IMR-90 (cell line): ENCODE results near the gene RTBDN. TPM values are rescaled to one million over a fixed set of nuclear protein-coding genes. Genes with fewer than 3 reads are reported as not detected.

ENCODE experiments used
- ATAC-seq: fragments of 200-7000 bp; cut with Tn5 transposase; 2 replicates; pipeline ENCODE4 v1.9.1; 2020; ENCODE audit warnings: low read depth, mild to moderate bottlenecking, moderate library complexity
- BruUV-seq: library from RNA; stranded (reverse); fragments of 400-500 nt; replicated peaks from 2 replicates; lab custom pipeline; 2021; lab: Mats Ljungman, UMichigan
- CTCF ChIA-PET: fragments of 300-600 bp; formaldehyde crosslinking; extraction: SDS; loops from one replicate; lab custom pipeline; 2021; ENCODE audit warnings: antibody characterized with exemption; lab: Yijun Ruan, JAX
- POLR2A ChIA-PET: fragments of 300-600 bp; sonication (Branson Sonifier 250); formaldehyde crosslinking; loops from one replicate; lab custom pipeline; 2022; ENCODE audit warnings: antibody characterized with exemption; ENCODE audit not compliant: unreplicated experiment; lab: Charles Lee
- DNase-seq: peaks from one replicate; pipeline ENCODE4 v3.0.0; 2013
- H2AFZ ChIP-seq: replicated peaks from 2 replicates; pipeline ENCODE3; 2013; ENCODE audit warnings: low read length, mild to moderate bottlenecking; ENCODE audit not compliant: poor library complexity
- H2AK5ac ChIP-seq: 2 replicates; pipeline ENCODE4 v1.6.1; 2013; ENCODE audit warnings: low read depth, low read length, inconsistent platforms
- H2AK9ac ChIP-seq: replicated peaks from 2 replicates; pipeline ENCODE3; 2013; ENCODE audit warnings: mild to moderate bottlenecking, low read depth, low read length, moderate library complexity; ENCODE audit not compliant: poor library complexity
- H2BK120ac ChIP-seq: 2 replicates; pipeline ENCODE4 v1.6.1; 2013; ENCODE audit warnings: low read depth, low read length, inconsistent platforms
- H2BK15ac ChIP-seq: 3 replicates; pipeline ENCODE4 v1.6.1; 2013; ENCODE audit warnings: low read depth, low read length, inconsistent platforms
- H2BK20ac ChIP-seq: 2 replicates; pipeline ENCODE4 v1.6.1; 2013; ENCODE audit warnings: low read depth, mild to moderate bottlenecking, inconsistent platforms, low read length, moderate library complexity
- H2BK5ac ChIP-seq: 2 replicates; pipeline ENCODE4 v1.6.1; 2013; ENCODE audit warnings: mild to moderate bottlenecking, low read depth, low read length, inconsistent platforms; ENCODE audit not compliant: poor library complexity, severe bottlenecking
- H3K14ac ChIP-seq: replicated peaks from 2 replicates; pipeline ENCODE4 v1.6.1; 2013; ENCODE audit warnings: low read depth, low read length, inconsistent platforms
- H3K18ac ChIP-seq: 2 replicates; pipeline ENCODE4 v1.6.1; 2013; ENCODE audit warnings: low read depth, low read length, control low read depth
- H3K23ac ChIP-seq: 2 replicates; pipeline ENCODE4 v1.6.1; 2013; ENCODE audit warnings: low read depth, low read length, inconsistent platforms
- H3K27ac ChIP-seq: 2 replicates; pipeline ENCODE4 v1.5.1; 2013; ENCODE audit warnings: mild to moderate bottlenecking, control low read depth, low read length; ENCODE audit not compliant: insufficient read depth
- H3K27me3 ChIP-seq: 2 replicates; pipeline ENCODE4 v1.6.1; 2013; ENCODE audit warnings: low read length; ENCODE audit not compliant: control insufficient read depth, insufficient read depth
- H3K36me3 ChIP-seq: 2 replicates; pipeline ENCODE4 v1.6.1; 2013; ENCODE audit warnings: low read length, mixed read lengths; ENCODE audit not compliant: control insufficient read depth, insufficient read depth
- H3K4ac ChIP-seq: 2 replicates; pipeline ENCODE4 v1.6.1; 2013; ENCODE audit warnings: low read depth, low read length, inconsistent platforms
- H3K4me1 ChIP-seq: 2 replicates; pipeline ENCODE4 v1.6.1; 2013; ENCODE audit warnings: low read length, mixed read lengths; ENCODE audit not compliant: control insufficient read depth, insufficient read depth
- H3K4me2 ChIP-seq: 2 replicates; pipeline ENCODE4 v1.6.1; 2013; ENCODE audit warnings: low read depth, mild to moderate bottlenecking, control low read depth, low read length, moderate library complexity
- H3K4me3 ChIP-seq: 2 replicates; pipeline ENCODE4 v1.5.1; 2013; ENCODE audit warnings: low read depth, mild to moderate bottlenecking, control low read depth, low read length, moderate library complexity; ENCODE audit not compliant: insufficient read depth
- H3K56ac ChIP-seq: 2 replicates; pipeline ENCODE4 v1.6.1; 2013; ENCODE audit warnings: low read length, inconsistent platforms; ENCODE audit not compliant: insufficient read depth; ENCODE audit errors: extremely low read depth
- H3K79me1 ChIP-seq, 2 experiments: 2 replicates each; pipeline ENCODE4 v1.6.1; 2013; ENCODE audit warnings: low read length in 2 of 2, inconsistent platforms in 1 of 2, low read depth in 1 of 2
- H3K9ac ChIP-seq: 2 replicates; pipeline ENCODE4 v1.6.1; 2013; ENCODE audit warnings: low read depth, low read length, control low read depth
- H3K9me1 ChIP-seq: 2 replicates; pipeline ENCODE4 v1.6.1; 2013; ENCODE audit warnings: low read length, inconsistent platforms; ENCODE audit not compliant: insufficient read depth
- H3K9me3 ChIP-seq: 2 replicates; pipeline ENCODE4 v1.6.1; 2013; ENCODE audit warnings: low read length; ENCODE audit not compliant: control insufficient read depth, insufficient read depth
- H4K20me1 ChIP-seq: 2 replicates; pipeline ENCODE4 v1.6.1; 2013; ENCODE audit warnings: low read length, inconsistent platforms; ENCODE audit not compliant: insufficient read depth
- H4K5ac ChIP-seq: 2 replicates; pipeline ENCODE4 v1.6.1; 2013; ENCODE audit warnings: mild to moderate bottlenecking, low read depth, low read length, control low read depth
- H4K8ac ChIP-seq, 2 experiments: 2 replicates each; pipeline ENCODE4 v1.6.1; 2013; ENCODE audit warnings: low read depth in 2 of 2, low read length in 2 of 2, control low read depth in 1 of 2, inconsistent platforms in 1 of 2
- H4K91ac ChIP-seq: 2 replicates; pipeline ENCODE4 v1.6.1; 2013; ENCODE audit warnings: low read depth, low read length, inconsistent platforms; ENCODE audit not compliant: insufficient read depth
- CEBPB ChIP-seq: IDR thresholded peaks from 2 replicates; pipeline ENCODE4 v1.6.1; 2012; ENCODE audit warnings: low read depth, low read length, improper control_type of control experiment
- CTCF ChIP-seq: conservative IDR thresholded peaks from 2 replicates; pipeline ENCODE4 v1.5.1; 2012; ENCODE audit warnings: mild to moderate bottlenecking, low read depth, low read length, improper control_type of control experiment
- MAZ ChIP-seq: IDR thresholded peaks from 2 replicates; pipeline ENCODE4 v1.6.1; 2012; ENCODE audit warnings: low read depth, mild to moderate bottlenecking, low read length, improper control_type of control experiment, moderate library complexity, borderline replicate concordance
- NFE2L2 ChIP-seq: fragments of 150-350 bp; IDR thresholded peaks from 2 replicates; pipeline ENCODE4 v1.6.1; 2016; ENCODE audit warnings: low read depth, mild to moderate bottlenecking, low read length
- RAD21 ChIP-seq: IDR thresholded peaks from 2 replicates; pipeline ENCODE4 v1.6.1; 2012; ENCODE audit warnings: low read length, improper control_type of control experiment
- USF2 ChIP-seq: fragments of 150-350 bp; IDR thresholded peaks from 2 replicates; pipeline ENCODE4 v1.6.1; 2017; ENCODE audit warnings: mild to moderate bottlenecking, antibody characterized with exemption, low read length, low read depth
- WGBS, 2 experiments: methylation state at CpG; one replicate each; pipeline versions ENCODE4 v1.1.5 to v1.1.7; 2013; ENCODE audit warnings: missing lambda C conversion rate in 2 of 2; ENCODE audit not compliant: insufficient read length in 1 of 2; ENCODE audit errors: extremely low coverage in 2 of 2; 5-methylcytosine and 5-hydroxymethylcytosine counted together
- dilution Hi-C: fragments of 300-500 bp; cut with HindIII; formaldehyde crosslinking; loops from one replicate; pipeline ENCODE4 v1.14.3; 2018; ENCODE audit warnings: low sequenced_read_pairs; ENCODE audit not compliant: unreplicated experiment
- in situ Hi-C: fragments of 300-500 bp; cut with MboI; formaldehyde crosslinking; loops from 3 replicates; pipeline ENCODE4 v1.14.3; 2019; ENCODE audit warnings: low sequenced_read_pairs, inconsistent platforms, mixed read lengths
- intact Hi-C: fragments of 100-400 bp; cut with micrococcal nuclease; formaldehyde crosslinking; loops from 2 replicates; pipeline ENCODE4 v1.10.0; 2022
- polyA plus RNA-seq, 3 experiments: library from polyadenylated mRNA; depleted of rRNA; stranded (reverse); fragments of >200 nt; gene quantifications; 2 replicates each; pipeline ENCODE4 v1.2.3, GENCODE V29; 2012; ENCODE audit warnings: low replicate concordance in 1 of 3
- total RNA-seq: library from RNA; depleted of rRNA; stranded (reverse); fragments of >200 nt; gene quantifications from 2 replicates; pipeline ENCODE4 v1.2.3, GENCODE V29; 2012

The RTBDN gene
- total and polyA plus RNA-seq, 2 of the 4 experiments (the other 2 are of a cell fraction): 0.07 TPM; not detected in 1

GRCh38 chr19:12864721-12865715, 30.6 kb upstream of the RTBDN start (continued):
- TF ChIP-seq CEBPB (no peak), NFE2L2 (no peak)

- Histone ChIP-seq H3K9me3 (no peaks in the 10 kb centered on the region), H2AK9ac (no peak overlapping the region), H4K20me1 (no peaks in the 10 kb centered on the region), H3K9me1 (0 out of 2 replicates have a peak, but pooled peaks cover 4% of the 10 kb centered on the region), H3K4ac (no peak overlapping the region), H3K9ac (no peak overlapping the region), H3K79me1 (no peaks in the 10 kb centered on the region), H2BK15ac (no peak overlapping the region), H3K27ac (no peak overlapping the region), H3K18ac (no peak overlapping the region), H3K27me3 (peaks cover 7% of the 10 kb centered on the region), H2AFZ (no peak overlapping the region), H2BK5ac (no peak overlapping the region), H4K91ac (no peak overlapping the region), H4K5ac (no peak overlapping the region), H3K4me1 (no peaks in the 10 kb centered on the region), H2AK5ac (no peak overlapping the region), H3K36me3 (no peaks in the 10 kb centered on the region), H3K56ac (no peak overlapping the region), H3K4me2 (no peak overlapping the region), H4K8ac (no peak overlapping the region), H2BK20ac (no peak overlapping the region), H3K14ac (no peak overlapping the region), H3K23ac (no peak overlapping the region), H2BK120ac (no peak overlapping the region), H3K4me3 (no peak overlapping the region)
- intact Hi-C loops: no loop called here
- ChIA-PET CTCF (no interaction called here), POLR2A (no interaction called here)
- no peak for TF ChIP-seq RAD21
- TF ChIP-seq MAZ: no peak
- no peak for TF ChIP-seq CTCF
- TF ChIP-seq USF2: no peak
- ATAC-seq (no peak), DNase-seq (no peak)
- in situ Hi-C loops: no loop called here
- no TSS peak for BruUV-seq
- dilution Hi-C loops: no loop called here
- no CpG with 5 or more reads among the region's 4 CpGs for WGBS, 2 experiments
These were observed 29.8 kb upstream of the RTBDN start for GRCh38 chr19:12864143-12864542.
